Hematopoietic multipotent progenitor cell treated with erythropoietin and hydrocortisone succinate and interleukin-3 and kit ligand, for 8 days (in vitro differentiated cells): Measurements from ENCODE around the gene MCM5.
"Not testable (repeated sequence)": the region's sequence is repeated elsewhere in the genome, so short reads cannot be mapped to it uniquely, and the experiment has no call there.

Source experiments
- DNase-seq: peaks from one replicate; pipeline ENCODE4 v3.0.0-alpha.2; 2015

The MCM5 gene

GRCh38 chr22:35399678-35400500 lies at the start of gene MCM5:
Gene MCM5 (plus strand): TSS chr22:35400140. CDS start chr22:35400439, 299 bp downstream.
- DNase-seq = peak; percentile 99

DNA sequence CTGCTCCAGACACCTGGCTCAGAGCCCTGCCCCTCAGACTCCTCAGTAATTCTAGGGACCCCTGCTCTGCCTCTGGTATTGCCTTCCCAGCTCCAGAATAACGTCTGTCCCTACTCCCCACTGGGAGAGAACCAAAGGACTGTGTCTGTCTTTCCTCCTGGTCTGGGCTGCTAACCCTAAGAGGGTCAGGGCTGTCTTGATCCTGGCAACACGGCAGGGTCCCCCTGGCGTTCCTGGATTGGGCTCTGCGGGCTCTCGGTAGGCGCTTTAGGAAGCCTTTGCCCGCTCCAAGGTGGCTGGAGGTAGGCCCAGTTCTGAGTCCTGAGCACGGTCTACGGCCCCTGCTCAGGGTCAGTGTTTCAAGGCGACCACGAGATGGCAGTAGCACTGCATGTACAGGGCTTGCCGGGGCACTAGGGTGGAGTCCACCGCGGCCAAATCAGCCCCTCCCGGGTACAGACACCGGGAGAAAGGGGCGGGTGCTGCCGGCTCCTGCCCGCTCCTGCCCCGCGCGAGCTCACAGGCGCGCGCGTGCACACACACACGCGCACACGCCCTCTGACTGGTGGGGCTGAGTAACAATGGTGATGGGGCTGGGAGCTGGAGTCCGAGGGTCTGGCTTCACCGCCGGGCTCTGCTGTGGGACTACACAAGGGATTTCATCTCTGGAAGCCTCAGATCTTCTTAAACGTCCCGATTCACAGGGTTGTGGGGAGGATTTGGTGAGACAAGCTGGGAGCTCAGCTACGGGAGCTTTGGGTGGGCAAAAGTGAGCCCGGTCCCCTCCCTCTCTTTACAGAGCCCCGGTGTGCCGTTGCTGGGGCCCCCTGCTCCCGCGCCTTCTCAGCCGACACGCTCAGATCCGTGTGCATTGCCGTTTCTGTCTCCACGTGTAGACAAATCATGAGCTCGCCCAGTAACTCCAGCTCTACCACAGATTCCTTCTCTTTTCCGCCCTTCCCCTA lies 49.1 kb upstream of the MCM5 start:
- peak; percentile 88 for DNase-seq

DNA sequence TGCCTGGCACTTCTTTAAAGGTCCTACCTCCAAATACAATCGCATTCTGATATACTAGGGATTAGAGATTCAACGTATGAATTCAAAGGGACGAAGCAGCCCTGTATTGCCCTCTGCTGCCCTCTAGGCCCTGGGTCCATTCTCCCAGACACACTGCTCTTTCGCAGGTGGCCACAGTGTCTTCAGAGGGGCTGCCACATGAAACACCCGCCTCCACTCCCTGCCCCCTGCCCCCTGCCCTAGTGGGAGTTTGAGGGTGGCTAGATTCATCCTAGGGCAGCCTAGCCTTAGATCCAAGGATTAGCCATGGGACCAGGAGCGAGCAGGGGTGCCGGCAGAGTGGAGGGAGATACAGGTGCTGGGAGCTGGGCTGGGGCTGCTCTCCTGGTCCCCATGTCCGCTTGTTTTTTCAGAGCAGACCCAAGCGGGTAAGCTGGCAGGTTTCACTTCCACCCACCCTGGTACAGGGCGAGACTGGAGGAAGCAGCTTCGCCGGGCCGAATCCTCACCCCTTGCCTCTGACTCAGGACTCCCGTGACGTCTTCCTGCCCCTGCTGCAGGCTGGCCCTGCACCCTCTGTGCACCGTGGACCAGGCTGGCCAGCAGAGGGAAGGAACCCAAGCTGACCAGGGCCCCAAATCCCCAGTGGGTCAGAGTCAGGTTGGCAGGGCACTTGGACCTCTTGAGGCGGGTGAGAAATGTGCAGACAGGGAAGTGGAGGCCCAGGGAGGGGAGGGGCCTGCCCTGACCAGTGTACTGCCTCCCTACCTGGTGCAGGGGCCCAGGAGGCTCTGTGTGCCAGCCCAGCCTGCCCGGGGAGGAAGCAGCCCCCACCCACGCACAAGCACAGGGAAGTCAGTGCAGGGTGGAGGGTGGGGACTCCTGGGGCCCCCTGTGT lies 47.5 kb upstream of the MCM5 start:
- DNase-seq = peak; percentile 42

GRCh38 chr22:35353318-35353717 lies 46.6 kb upstream of the MCM5 start:
- DNase-seq = no peak

DNA sequence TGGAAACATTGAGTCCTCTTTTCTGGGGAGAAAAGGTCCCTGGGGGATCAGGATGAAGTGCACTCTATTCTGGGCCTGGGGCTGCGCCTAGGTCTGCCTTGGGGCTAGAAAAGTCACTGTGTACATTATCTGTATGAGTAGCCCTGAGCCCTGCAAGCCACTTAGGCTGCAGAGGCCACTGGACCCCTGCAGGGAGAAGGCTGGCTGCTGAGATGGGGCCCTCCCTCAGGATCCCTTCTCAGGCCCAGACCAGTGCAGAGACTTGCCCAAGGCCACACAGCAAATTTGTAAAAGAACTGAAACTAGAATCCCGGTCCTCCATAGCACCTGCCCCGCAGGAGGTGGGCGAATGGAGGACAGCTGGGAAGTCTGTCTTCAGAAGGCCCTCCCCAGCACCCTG lies 45.9 kb upstream of the MCM5 start:
- DNase-seq = no peak

DNA sequence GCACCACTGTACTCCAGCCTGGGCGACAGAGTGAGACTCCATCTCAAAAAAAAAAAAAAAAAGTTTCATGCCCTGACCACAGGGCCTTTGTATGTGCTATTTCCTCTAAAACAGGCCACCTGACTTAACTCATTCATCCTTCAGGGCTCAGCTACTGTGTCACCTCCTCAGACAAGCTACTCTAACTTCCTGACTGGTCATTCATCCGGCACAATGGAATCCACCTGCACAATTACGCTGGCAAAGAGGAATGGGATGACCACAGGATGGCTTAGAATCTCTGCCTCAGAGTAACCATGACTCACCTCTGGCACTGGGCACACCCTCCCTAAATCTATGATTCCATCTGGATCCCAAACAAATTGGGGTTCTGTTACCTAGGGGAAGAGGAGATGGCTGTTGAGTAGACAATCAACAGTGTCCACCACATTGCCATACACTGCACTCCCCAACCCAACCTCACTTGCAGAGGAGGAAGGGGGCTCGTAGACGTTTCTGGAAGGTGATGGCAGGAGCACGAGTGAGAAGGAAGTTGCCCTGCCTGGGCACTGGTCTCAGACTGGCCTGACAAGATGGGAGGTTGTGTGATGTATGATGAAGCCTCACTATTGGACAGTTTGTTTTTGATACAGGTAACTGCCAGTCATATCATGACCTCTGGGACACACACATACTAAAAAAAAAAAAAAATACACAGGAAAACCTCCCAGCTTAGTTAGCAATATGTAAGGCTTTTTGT lies 41.9 kb upstream of the MCM5 start:
- DNase-seq = no peak

DNA sequence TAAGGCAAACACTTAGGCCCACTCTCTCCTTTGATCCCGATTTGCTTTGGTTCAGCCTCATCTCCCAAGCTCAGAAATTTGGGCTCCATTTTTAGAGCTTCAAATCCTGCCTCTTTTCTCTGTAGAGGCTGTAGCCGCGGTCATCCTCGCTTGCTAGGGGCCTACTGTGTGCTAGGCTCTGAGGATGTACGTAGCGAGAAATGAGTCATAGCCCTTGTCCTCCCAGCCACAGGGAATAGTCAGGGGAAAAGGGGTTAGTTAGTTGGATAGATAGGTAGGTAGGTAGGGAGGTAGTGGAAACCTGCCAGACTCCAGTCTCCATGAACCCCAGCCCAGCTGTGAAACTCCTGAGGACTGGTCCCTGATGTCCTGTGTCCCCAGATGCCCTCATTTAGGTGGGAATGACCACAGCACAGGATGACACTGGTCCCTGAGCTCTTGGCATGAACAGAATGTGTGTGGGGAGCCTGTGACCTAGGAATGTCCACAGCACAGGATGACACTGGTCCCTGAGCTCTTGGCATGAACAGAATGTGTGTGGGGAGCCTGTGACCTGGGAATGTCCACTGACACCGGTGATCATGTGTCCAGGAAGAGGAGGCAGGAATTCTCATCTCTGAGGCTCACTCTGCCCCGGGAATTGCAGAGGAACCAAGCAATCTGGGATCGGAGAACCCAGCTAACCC lies 40.4 kb upstream of the MCM5 start:
- DNase-seq = no peak

GRCh38 chr22:35361001-35361558 lies 38.9 kb upstream of the MCM5 start:
- DNase-seq = no peak

DNA sequence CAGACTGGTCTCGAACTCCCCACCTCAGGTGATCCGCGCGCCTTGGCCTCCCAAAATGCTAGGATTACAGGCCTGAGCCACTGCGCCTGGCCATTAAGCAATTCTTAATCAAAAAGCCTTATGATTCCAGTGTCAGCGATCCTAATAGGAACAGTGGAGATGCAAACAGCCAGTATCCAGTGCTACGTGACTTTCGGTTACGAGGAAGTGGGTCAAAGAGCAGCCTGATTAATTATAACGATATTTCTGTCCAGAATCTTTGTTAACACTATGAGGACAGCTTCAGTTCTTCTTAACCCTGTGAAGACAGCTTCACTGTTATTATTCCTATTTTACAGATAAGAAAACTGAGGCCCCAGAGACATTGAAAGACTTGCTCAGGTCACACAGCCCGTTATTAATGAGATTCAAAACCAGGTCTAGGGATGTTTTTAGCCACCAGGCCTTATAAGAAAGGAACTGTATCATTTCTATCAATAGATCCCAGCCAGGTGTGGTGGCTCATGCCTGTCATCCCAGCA lies 36.3 kb upstream of the MCM5 start:
- no peak for DNase-seq

DNA sequence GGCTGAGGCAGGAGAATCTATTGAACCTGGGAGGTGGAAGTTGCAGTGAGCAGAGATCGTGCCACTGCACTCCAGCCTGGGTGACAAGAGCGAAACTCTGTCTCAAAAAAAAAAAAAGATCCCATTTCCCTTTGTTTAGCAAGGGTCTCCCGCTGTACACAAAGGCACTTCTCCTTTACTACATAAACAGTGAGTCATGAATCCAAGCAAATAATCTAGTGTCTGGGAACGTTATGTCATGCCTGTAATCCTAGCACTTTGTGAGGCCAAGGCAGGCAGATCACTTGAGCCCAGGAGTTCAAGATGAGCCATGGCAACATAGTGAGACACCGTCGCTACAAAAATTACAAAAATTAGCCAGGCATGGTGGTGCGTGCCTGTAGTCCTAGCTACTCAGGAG lies 35.7 kb upstream of the MCM5 start:
- not testable (repeated sequence) for DNase-seq

DNA sequence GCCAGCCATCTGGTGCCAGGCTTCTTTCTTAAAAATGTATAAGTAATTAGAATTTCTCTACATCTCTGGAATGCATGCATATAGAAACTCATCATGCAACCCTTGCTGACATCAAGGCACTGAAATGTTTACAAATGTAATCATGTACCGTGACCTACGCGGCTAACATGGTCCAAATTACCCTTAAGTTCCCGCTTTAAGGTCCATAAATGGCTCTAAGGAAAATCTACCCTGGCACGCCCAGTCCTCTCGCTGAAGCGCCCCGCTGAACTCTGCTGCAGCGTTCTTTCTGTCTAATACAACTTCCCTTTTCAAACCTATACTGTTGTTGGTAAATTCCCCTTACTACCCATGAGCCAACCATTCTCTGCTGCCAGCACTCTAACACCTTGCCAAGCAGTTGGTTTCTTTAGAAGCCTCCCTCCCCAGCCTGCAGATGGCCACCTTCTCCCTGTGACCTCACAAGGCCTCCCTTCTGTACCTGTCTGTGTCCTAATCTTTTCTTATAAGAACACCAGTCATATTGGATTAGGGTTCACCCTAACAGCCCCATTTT lies 32.5 kb upstream of the MCM5 start:
- peak; percentile 39 for DNase-seq

DNA sequence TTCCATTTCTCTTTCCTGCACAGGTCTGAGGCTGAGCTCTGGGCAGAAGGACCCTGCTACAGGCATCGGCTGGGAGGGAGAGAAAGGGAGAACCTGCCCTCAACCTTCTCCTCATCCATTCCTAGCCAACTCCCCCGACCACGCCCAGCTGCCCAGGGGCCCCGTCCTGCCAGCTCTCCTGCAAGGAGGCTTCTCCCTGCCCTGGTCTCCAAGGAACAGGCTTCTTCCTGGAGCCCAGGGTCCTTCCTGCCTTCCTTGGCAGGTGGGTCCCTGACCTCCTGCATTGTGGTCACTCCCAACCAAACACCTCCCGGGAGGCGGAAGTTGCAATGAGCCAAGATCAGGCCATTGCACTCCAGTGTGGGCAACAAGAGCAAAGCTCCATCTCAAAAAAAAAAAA lies 31.6 kb upstream of the MCM5 start:
- DNase-seq = no peak

- DNase-seq = no peak
These were observed 29.9 kb upstream of the MCM5 start for GRCh38 chr22:35369996-35370395.

GRCh38 chr22:35373781-35374180 lies 26.2 kb upstream of the MCM5 start:
- DNase-seq = no peak

DNA sequence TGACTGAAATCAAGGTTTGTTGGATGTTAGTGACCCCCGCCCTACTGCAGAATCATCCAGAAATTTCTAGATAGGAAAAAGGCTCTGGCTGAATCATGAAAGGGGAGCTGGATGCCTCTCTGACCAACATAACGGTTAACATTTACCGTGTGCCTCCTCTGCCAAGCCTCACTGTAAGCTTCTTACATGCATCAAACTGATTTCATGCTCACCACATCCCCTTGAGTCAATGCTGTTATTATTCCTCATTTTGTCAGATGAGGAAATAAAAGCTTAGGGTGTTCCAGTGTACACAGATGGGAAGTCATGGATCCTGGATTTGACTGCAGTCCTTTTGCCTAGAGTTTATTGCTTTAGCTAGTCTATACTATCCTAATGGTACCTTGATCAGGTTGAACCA lies 24.9 kb upstream of the MCM5 start:
- DNase-seq = no peak

DNA sequence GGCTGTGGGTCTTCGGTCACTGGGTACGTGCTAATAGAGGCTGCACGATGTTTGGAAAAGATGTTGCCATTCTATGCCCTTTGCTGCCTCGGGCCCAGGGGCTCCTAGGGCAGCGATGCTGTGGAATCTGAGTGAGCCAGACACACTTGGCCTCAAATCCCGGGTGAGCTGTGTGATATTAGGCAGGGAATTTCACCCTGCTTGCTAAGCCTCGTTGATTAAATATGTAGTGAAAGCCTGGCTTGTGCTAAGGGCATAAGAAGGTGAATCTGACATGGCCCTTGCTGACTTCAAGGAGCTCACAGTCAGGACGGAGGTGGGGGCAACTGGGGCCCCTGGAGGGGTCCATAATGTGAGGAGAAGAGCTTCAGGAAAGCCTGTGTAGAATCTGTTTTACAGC lies 24.4 kb upstream of the MCM5 start:
- DNase-seq = no peak

GRCh38 chr22:35376728-35377472 lies 23.0 kb upstream of the MCM5 start:
- DNase-seq = peak; percentile 88

DNA sequence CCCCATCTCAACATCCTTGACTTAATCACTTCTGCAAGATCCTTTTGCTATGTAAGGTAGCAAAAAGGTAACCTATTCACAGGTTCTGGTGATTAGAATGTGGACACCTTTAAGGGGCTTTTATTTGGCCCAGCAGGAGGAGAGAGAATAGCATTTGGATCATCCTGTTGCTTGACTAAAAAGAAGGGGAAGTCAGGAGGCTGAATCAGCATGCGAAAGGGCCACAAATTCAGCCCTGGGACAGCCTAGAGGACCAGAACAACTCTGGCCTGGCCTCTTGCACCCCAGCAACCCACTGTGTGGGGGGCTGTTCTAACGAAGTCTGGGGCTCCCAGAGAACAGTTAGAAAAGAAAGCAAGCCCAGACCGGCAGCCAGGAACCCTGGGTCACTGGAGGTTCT lies 22.2 kb upstream of the MCM5 start:
- DNase-seq = no peak

DNA sequence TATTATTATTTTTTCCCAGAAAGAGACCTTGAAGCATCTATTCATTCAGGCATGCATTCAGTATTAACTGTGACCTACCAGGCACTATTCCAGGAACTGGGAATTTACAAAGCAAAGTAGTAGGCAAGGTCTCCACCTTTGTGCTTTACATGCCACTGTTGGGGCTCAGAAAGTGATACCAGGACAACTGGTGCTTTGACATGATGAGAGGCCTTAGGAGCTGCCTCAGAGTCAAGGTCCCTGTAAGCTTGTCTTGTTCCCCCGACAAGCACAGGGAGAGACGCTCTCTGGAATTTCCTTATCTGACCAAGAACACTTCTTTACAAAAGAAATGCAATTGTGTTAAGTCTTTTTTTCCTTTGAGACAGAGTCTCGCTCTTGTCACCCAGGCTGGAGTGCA lies 21.3 kb upstream of the MCM5 start:
- DNase-seq = no peak
